Endothelial cell of umbilical vein (primary cell): ENCODE data around the gene DAB2IP. TPM values are rescaled to one million over a fixed set of nuclear protein-coding genes. Genes with fewer than 3 reads are reported as not detected.

Experiments
- BruUV-seq: library from RNA; stranded (reverse); fragments of 400-500 nt; replicated peaks from 2 replicates; lab custom pipeline; 2021; lab: Mats Ljungman, UMichigan
- CTCF ChIA-PET: fragments of 300-600, 350-600 bp; sonication (Branson Sonifier 250); formaldehyde crosslinking; loops from one replicate; lab custom pipeline; 2021; ENCODE audit warnings: antibody characterized with exemption, inconsistent platforms; lab: Charles Lee
- POLR2A ChIA-PET: fragments of 300-600, 350-600 bp; sonication (Branson Sonifier 250); formaldehyde crosslinking; loops from one replicate; lab custom pipeline; 2021; ENCODE audit warnings: antibody characterized with exemption, inconsistent platforms; lab: Charles Lee
- DNase-seq: peaks from one replicate; pipeline ENCODE4 v3.0.0-alpha.2; 2011; ENCODE audit warnings: low read depth, low spot score
- FAIRE-seq: peaks from 2 replicates; lab custom pipeline; 2011; peaks lifted over from hg19 to GRCh38; lab: Jason Lieb, UNC
- H2AFZ ChIP-seq: 2 replicates; pipeline ENCODE4 v1.6.0; 2012; ENCODE audit warnings: low read depth, low read length, control low read depth, inconsistent platforms
- H3K27ac ChIP-seq: 2 replicates; pipeline ENCODE4 v1.5.1; 2011; ENCODE audit warnings: low read depth, mild to moderate bottlenecking, control low read depth, low read length, moderate library complexity; ENCODE audit not compliant: insufficient read depth
- H3K27me3 ChIP-seq, 2 experiments: 2 replicates each; pipeline versions ENCODE4 v1.6.0 to v1.6.1; 2011; ENCODE audit warnings: low read length in 2 of 2, mixed read lengths in 1 of 2; ENCODE audit not compliant: control insufficient read depth in 2 of 2, insufficient read depth in 2 of 2
- H3K36me3 ChIP-seq, 2 experiments: 2 replicates in 1 of 2; 3 replicates in 1 of 2; pipeline ENCODE4 v1.5.1; 2011; ENCODE audit warnings: low read length in 2 of 2, mild to moderate bottlenecking in 1 of 2, moderate library complexity in 1 of 2; ENCODE audit not compliant: control insufficient read depth in 2 of 2, insufficient read depth in 2 of 2; ENCODE audit errors: extremely low read depth in 1 of 2
- H3K4me1 ChIP-seq: 3 replicates; pipeline ENCODE4 v1.5.1; 2011; ENCODE audit warnings: mild to moderate bottlenecking, low read length; ENCODE audit not compliant: control insufficient read depth, insufficient read depth; ENCODE audit errors: extremely low read depth
- H3K4me2 ChIP-seq: 2 replicates; pipeline ENCODE4 v1.6.1; 2011; ENCODE audit warnings: low read length, control low read depth, mixed read lengths; ENCODE audit not compliant: insufficient read depth
- H3K4me3 ChIP-seq, 3 experiments: fragments of 200-600 bp in 1 of 3; sonication (generic), shearing (Covaris generic) in 1 of 3; replicated peaks in 1 of 3; 2 replicates each; pipeline ENCODE4 v1.5.1; 2011 to 2016; ENCODE audit warnings: control low read depth in 3 of 3, low read length in 3 of 3, mild to moderate bottlenecking in 2 of 3, inconsistent platforms in 1 of 3, low read depth in 1 of 3, moderate library complexity in 1 of 3; ENCODE audit not compliant: insufficient read depth in 1 of 3
- H3K79me2 ChIP-seq: 2 replicates; pipeline ENCODE4 v1.6.0; 2012; ENCODE audit warnings: low read length, inconsistent platforms; ENCODE audit not compliant: control insufficient read depth, insufficient read depth
- H3K9ac ChIP-seq: replicated peaks from 2 replicates; pipeline ENCODE3; 2011; ENCODE audit warnings: low read length, control low read depth; ENCODE audit not compliant: insufficient read depth; ENCODE audit errors: extremely low read depth
- H3K9me1 ChIP-seq: replicated peaks from 3 replicates; pipeline ENCODE4 v1.6.0; 2011; ENCODE audit warnings: mild to moderate bottlenecking, low read length; ENCODE audit not compliant: control insufficient read depth, insufficient read depth; ENCODE audit errors: extremely low read depth
- H3K9me3 ChIP-seq: replicated peaks from 2 replicates; pipeline ENCODE4 v1.5.1; 2012; ENCODE audit warnings: low read length, inconsistent platforms; ENCODE audit not compliant: control insufficient read depth, insufficient read depth
- H4K20me1 ChIP-seq: replicated peaks from 2 replicates; pipeline ENCODE3; 2011; ENCODE audit warnings: mild to moderate bottlenecking, low read length; ENCODE audit not compliant: control insufficient read depth, insufficient read depth; ENCODE audit errors: extremely low read depth
- EZH2 ChIP-seq: IDR thresholded peaks from 2 replicates; pipeline ENCODE4 v1.6.1; 2012; ENCODE audit warnings: borderline replicate concordance, low read depth, mild to moderate bottlenecking, moderate library complexity, low read length, inconsistent platforms; ENCODE audit not compliant: severe bottlenecking
- FOS ChIP-seq: IDR thresholded peaks from 2 replicates; pipeline ENCODE4 v1.6.1; 2011; ENCODE audit warnings: mild to moderate bottlenecking, low read length, moderate library complexity, borderline replicate concordance; ENCODE audit not compliant: insufficient read depth
- GATA2 ChIP-seq: IDR thresholded peaks from 2 replicates; pipeline ENCODE4 v1.7.0; 2011; ENCODE audit warnings: low read depth, mild to moderate bottlenecking, moderate library complexity, mixed read lengths, low read length; ENCODE audit not compliant: insufficient read length, insufficient read depth
- JUN ChIP-seq: IDR thresholded peaks from 2 replicates; pipeline ENCODE4 v1.6.1; 2011; ENCODE audit warnings: borderline replicate concordance, low read depth; ENCODE audit not compliant: insufficient read length, insufficient read depth
- MAX ChIP-seq: IDR thresholded peaks from 2 replicates; pipeline ENCODE4 v1.6.1; 2011; ENCODE audit not compliant: insufficient read depth, insufficient read length
- MYC ChIP-seq: IDR thresholded peaks from one replicate; pipeline ENCODE4 v1.6.1; 2011; ENCODE audit warnings: mild to moderate bottlenecking, low read depth, low read length
- POLR2AphosphoS5 ChIP-seq: IDR thresholded peaks from 2 replicates; pipeline ENCODE4 v1.6.1; 2012; ENCODE audit warnings: low read depth, mild to moderate bottlenecking, control low read depth, low read length, moderate library complexity; ENCODE audit not compliant: insufficient read depth
- dilution Hi-C: fragments of 300-500 bp; cut with MboI; formaldehyde crosslinking; loops from one replicate; pipeline ENCODE4 v1.15.0; 2019; ENCODE audit warnings: low sequenced_read_pairs; ENCODE audit not compliant: extremely low pct_ligation_motif_present
- intact Hi-C: fragments of 100-400 bp; cut with micrococcal nuclease; formaldehyde crosslinking; loops from one replicate; pipeline ENCODE4 v1.10.0; 2022
- polyA plus RNA-seq, 4 experiments: library from polyadenylated mRNA; depleted of rRNA in 3 of 4; stranded (reverse) in 3 of 4; unstranded in 1 of 4; fragments of >200 nt; gene quantifications; 2 replicates each; pipeline versions ENCODE4 v1.2.1 to v1.2.3, GENCODE V29; 2011 to 2012; ENCODE audit warnings: missing spikeins in 1 of 4
- total RNA-seq: library from RNA; stranded (reverse); gene quantifications from 2 replicates; pipeline ENCODE4 v1.2.3, GENCODE V29; 2021
- TF ChIP-seq, protein P1 (sequence below), 2 donors: IDR thresholded peaks; 1 replicate in 1 of 2; 2 replicates in 1 of 2; pipeline ENCODE4 v1.5.1; 2011; ENCODE audit warnings: low read length in 2 of 2, mild to moderate bottlenecking in 2 of 2, moderate library complexity in 2 of 2, control low read depth in 1 of 2, inconsistent platforms in 1 of 2, low read depth in 1 of 2; ENCODE audit not compliant: insufficient read depth in 1 of 2; ENCODE audit errors: extremely low read depth in 1 of 2

DAB2IP gene
- total and polyA plus RNA-seq, 2 donors (not counting 3 experiments of a cell fraction or from before 2014, with no cell fraction given): 29.2 to 53.6 TPM

DNA sequence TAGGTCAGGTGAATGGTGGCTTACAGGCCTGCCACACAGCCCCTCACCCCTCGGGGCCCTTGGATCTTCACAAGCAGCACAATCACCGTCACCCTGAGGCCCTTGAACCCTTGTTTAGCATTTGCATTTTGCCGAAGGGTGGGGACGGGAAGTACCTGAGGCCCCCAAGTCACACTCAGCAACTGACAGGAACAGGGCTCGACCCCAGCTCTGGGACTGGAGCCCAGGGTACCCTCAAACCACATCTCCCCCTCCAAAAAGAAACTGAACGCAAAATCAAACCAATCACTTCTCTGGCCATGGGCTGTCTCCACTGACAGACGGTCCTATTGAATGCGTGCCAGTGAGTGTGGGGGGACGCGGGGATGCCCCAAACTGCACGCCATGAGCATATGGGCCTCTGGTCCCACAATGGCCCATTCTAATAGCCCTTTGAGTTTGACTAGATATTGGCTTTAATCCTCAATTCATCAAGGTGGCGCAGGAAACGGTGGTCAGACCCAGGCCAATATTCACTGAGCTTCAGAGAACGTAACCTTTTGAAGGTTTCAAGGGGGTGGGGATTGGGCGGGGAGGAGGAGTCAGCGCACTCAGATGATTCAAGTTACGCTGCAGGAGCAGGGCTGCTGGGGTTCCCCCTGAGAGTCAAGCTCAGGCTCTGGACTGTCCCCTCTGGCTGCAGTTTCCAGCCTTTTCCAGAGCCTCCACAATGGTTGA lies 176.0 kb downstream of the DAB2IP start:
- BruUV-seq: no TSS peak
- H3K36me3 ChIP-seq: no peaks in the 10 kb centered on the region
- H3K9ac ChIP-seq: no peak overlapping the region
- no peak overlapping the region for H2AFZ ChIP-seq
- no peak for FAIRE-seq
- H3K9me3 ChIP-seq: no peaks in the 10 kb centered on the region
- DNase-seq: no peak
- H3K79me2 ChIP-seq: no peaks in the 10 kb centered on the region
- H4K20me1 ChIP-seq: no peaks in the 10 kb centered on the region
- POLR2A ChIA-PET: no interaction called here
- no peaks in the 10 kb centered on the region for H3K4me1 ChIP-seq
- H3K27me3 ChIP-seq: no peaks in the 10 kb centered on the region
- no peak overlapping the region for H3K4me3 ChIP-seq
- CTCF ChIA-PET: no interaction called here
- dilution Hi-C loops (no loop called here), intact Hi-C loops (no loop called here)
- TF ChIP-seq GATA2: no peak
- TF ChIP-seq JUN: no peak
- TF ChIP-seq MAX: no peak
- TF ChIP-seq FOS: no peak
- TF ChIP-seq, protein P1, sequence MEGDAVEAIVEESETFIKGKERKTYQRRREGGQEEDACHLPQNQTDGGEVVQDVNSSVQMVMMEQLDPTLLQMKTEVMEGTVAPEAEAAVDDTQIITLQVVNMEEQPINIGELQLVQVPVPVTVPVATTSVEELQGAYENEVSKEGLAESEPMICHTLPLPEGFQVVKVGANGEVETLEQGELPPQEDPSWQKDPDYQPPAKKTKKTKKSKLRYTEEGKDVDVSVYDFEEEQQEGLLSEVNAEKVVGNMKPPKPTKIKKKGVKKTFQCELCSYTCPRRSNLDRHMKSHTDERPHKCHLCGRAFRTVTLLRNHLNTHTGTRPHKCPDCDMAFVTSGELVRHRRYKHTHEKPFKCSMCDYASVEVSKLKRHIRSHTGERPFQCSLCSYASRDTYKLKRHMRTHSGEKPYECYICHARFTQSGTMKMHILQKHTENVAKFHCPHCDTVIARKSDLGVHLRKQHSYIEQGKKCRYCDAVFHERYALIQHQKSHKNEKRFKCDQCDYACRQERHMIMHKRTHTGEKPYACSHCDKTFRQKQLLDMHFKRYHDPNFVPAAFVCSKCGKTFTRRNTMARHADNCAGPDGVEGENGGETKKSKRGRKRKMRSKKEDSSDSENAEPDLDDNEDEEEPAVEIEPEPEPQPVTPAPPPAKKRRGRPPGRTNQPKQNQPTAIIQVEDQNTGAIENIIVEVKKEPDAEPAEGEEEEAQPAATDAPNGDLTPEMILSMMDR (IDR thresholded peaks at IDR 0.05; ENCODE audit: extremely low read depth in 1 of 2, insufficient read depth in 1 of 2, low read depth in 1 of 2, low read length in 2 of 2): no peak
- TF ChIP-seq MYC: no peak
- no peak for TF ChIP-seq POLR2AphosphoS5
- TF ChIP-seq EZH2: no peak
- H3K4me2 ChIP-seq: no peak overlapping the region
- no peaks in the 10 kb centered on the region for H3K9me1 ChIP-seq
- no peak overlapping the region for H3K27ac ChIP-seq
